Stimulated activated CD8-positive, alpha-beta memory T cell treated with anti-CD3 and anti-CD28 coated beads, Interleukin-4, amount 100 ng/mL, for 48 hours (primary cell): ENCODE data around the gene FANCC.

Source experiments
- DNase-seq: peaks from one replicate; pipeline ENCODE4 v3.0.0-alpha.2; 2020

FANCC gene

DNA sequence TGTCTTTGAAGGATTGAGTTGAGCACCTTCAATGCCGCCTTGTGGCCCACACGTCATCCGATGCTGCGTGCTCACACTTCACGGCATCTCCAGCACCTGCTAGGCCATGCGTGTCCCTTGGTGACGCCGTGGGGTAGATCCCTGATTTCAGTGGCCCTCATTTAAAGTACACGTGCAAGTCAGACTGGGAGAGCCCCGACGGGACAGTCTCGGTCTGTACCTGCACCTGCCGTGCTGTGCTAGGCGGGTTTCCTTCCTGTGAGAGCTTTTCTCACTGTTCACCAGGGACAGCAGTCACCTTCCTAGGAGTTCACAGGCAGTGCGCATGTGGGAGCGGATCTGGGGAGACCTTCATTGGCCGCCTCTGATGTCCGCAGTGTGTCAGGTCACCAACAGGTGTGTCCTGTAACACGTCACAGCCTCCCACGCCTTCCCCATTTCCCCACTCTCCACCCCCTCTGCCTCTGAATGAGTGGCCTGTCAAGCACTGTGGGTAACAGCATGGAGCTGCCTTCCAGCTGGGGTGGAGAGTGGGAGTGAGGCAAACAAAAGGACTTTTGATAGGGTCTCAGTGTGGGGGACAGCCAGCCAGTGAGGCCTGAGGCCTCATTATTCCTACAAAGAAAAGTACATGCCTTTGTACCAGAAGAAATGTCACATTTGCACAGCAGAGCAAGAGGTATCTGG lies 236.4 kb downstream of the FANCC start:
- DNase-seq: no peak

DNA sequence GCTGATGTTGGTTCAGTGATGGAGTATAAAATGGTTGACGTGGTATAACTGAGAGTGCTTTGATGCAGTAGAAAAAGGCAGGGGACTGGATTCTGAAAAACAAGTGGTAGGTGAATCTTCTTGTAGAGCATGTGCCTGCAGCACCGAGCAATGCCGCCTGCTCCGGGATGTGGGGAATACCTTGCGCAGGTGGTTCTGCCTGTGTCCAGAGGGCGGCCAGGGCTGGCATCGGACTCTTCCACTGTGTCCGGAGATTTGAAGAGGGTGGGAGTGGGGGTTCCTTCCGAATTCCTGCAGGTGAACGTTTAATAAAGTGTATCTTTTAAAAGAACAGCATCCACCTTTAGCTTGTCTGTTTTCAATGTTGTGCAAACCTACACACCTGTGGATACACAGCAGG lies 238.0 kb downstream of the FANCC start:
- no peak for DNase-seq

DNA sequence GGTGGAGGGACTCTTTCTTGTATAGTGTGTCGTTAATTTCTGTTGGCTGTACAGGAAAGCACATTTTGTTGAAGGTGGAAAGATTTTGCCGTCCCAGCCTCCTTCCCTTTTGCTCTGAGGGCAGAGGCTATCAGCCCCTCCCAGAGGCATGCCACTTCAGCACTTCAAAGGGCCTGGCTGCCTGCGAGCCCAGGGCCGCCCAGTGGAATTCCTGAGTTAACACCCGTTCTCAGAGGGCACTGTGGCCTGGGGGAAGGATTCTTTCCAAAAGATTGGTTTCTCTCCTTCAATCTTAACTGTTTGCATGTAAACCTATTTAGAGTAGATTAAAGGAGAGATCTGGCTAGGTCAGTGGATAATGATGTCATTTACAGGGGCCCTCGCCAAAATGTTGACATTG lies 238.6 kb downstream of the FANCC start:
- no peak for DNase-seq

- no peak for DNase-seq
Observed at GRCh38 chr9:95078511-95078910, 239.0 kb downstream of the FANCC start.

- DNase-seq: no peak
Observed at GRCh38 chr9:95077766-95078370, 239.6 kb downstream of the FANCC start.

GRCh38 chr9:95077053-95077765 lies 240.3 kb downstream of the FANCC start:
- no peak for DNase-seq

- no peak for DNase-seq
Observed at GRCh38 chr9:95076696-95077052, 240.8 kb downstream of the FANCC start.

GRCh38 chr9:95075700-95076099 lies 241.8 kb downstream of the FANCC start:
- no peak for DNase-seq

DNA sequence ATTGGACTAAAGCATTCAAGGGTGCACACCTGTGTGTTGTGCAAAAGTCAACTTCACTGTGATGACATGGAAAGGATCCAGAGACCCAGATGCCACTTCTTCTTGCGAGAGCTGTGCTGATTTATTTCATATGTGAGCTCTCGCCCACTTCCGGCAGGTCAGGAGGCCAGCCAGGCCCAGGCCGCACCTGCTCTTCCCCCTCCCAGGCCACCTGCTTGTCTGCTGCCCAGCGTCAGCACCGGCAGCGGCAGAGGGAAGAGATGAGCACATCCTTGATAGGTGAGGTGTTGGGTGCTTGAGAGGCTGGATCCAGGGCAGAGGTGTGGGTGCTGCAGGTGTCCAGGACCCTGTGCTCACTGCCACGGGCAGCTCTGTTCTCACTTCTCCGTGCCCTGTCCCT lies 242.9 kb downstream of the FANCC start:
- DNase-seq: no peak

DNA sequence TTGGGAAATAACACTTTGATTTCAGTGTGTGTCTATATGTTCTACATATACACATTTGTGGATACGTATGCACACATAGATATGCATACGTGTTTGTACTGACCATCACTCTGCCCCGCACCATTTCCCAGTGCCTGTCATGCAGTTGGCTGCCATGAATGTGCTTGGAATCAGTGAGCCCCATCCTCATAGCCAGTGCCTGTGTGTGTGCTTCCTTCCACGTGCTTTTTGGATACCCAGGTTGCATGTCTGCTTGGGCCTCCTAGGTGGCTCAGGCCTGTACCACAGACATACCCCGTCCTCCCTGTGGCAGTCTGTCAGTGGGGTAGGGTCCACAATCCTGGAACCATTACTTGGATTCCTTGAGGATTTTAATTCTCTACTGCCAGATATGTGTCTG lies 243.6 kb downstream of the FANCC start:
- DNase-seq: no peak

DNA sequence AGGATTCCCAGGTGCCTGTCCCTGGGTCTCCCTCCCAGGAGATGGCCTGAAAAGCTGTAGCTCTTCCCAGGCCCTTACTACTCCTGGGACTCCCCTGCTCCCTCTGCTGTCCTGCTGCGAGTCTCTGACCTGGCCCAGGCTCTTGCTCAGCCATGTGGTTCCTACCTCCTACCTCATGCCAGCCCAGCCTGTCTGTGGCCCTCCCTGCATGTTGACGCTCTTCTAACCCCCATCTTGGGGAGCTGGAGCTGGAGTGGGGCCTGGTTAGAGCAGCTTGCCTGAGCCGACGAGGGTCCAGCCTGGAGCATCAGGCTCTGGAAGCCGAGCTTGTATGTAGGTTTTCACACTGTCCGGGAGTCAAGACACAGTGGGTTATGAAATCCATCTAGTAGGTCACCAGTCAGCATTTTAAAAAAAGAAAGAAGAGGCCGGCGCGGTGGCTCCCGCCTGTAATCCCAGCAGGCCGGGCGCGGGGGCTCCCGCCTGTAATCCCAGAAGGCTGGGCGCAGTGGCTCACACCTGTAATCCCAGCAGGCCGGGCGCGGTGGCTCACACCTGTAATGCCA lies 244.4 kb downstream of the FANCC start:
- no peak for DNase-seq

GRCh38 chr9:95071925-95072324 lies 245.6 kb downstream of the FANCC start:
- DNase-seq: no peak

GRCh38 chr9:95071450-95071849 lies 246.1 kb downstream of the FANCC start:
- DNase-seq: no peak

DNA sequence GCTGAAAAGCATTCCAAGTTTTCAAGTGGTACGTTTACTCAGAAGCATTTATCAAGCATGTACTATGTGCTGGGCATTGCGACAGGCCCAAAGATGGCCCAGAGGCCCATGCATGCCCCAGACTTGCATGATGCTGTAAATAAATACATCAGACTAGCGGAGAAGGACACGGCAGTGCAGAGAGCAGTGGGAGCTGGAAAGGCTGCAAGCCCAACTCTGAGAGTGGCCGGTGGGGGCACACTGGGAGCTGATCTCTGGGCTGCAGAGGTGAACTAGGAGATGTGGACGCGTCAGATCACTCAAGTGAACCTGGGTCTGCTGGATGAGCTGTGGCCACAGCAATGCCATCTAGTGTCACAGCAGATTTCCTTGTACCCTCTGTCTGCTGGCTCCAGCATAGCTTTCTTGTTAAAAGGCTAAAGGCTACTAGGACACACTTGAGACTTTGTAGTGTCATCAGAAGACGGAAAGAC lies 246.9 kb downstream of the FANCC start:
- DNase-seq: no peak

DNA sequence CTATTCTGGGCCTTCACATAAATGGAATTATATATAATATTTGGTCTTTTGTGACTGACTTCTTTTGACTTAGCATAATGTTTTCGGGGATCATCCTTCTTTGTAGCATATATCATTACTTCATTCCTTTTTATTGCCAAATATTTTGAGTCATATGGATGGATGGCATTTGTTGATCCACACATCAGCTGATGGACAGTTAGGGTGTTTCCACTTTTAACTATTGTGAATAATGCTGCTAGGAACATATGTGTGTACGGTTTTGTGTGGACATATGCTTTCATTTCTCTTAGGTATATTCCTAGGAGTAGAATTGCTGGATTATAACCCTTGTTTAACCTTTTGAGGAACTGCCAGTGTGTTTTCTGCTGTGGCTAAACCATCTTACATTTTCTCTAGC lies 249.6 kb downstream of the FANCC start:
- no peak for DNase-seq

DNA sequence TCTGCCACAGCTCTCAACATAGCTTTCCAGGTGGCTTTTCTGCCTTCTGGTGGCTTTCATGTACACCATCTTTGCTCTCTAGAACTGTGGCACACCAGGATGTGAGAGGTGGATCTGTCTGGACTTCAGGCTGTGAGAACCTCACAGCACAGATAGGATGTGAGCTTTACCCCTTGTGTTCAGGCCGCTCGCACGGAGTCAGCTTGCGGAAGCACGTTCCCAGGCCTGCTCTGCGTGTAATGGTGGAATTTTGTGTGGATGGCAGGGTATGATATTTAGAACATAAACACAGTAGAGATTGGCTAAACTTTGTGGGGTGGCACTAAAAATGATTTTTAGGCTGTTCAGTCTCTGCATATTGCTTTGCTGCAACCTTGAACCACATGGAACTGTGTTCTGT lies 250.5 kb downstream of the FANCC start:
- DNase-seq: no peak

GRCh38 chr9:95065224-95065623 lies 252.3 kb downstream of the FANCC start:
- DNase-seq: no peak

DNA sequence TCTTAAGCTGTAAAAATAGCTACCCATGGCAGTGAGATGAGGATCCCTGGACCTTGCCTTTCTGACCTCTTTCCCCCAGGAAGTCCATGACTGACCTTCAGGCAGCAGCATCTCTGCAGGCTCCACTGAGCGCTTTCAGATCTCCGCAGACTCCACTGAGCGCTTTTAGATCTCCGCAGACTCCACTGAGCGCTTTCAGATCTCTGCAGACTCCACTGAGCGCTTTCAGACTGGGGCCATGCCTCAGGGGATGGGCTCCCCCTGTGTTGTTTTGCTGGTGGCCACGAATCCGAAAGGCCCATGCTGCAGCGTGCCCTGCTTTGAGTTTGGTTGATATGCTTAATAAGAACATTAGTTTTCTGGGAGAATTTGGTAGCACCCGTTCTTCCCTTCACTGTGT lies 254.2 kb downstream of the FANCC start:
- no peak for DNase-seq

GRCh38 chr9:95062596-95063065 lies 254.9 kb downstream of the FANCC start:
- no peak for DNase-seq

DNA sequence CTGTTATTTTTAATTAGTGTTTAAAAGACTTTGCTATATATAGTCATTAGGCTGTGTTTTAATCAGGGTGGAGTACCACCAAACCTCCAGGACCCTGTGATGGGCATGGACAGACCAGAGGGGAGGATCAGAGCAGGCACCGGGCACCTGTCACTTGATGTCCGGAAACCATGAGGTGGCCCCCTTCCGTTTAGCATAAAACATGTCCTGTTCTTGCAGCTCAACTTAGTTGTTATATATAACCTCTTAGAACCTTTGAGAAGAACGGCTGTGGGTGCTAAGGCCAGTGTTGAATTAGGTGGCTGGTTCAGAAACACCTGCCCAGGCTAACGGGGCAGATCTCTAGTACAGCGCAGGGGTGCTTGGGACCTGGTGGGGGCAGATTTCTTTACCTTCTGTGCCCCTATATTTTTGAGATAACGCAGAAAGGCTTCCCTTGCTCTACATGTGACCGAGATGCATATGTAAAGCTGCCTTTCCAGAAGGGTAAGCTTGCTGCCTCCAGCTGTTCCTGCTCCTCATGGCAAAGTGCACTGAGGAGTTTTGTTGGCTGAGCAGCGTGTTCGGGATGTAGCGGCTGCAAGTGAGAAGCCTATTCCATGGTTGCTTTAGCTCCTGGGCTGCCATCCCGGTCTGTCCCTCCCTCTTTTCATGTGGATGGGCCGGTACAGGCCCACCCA lies 255.5 kb downstream of the FANCC start:
- no peak for DNase-seq

- DNase-seq: no peak
Observed at GRCh38 chr9:95060916-95061315, 256.6 kb downstream of the FANCC start.

GRCh38 chr9:95060234-95060633 lies 257.3 kb downstream of the FANCC start:
- no peak for DNase-seq

DNA sequence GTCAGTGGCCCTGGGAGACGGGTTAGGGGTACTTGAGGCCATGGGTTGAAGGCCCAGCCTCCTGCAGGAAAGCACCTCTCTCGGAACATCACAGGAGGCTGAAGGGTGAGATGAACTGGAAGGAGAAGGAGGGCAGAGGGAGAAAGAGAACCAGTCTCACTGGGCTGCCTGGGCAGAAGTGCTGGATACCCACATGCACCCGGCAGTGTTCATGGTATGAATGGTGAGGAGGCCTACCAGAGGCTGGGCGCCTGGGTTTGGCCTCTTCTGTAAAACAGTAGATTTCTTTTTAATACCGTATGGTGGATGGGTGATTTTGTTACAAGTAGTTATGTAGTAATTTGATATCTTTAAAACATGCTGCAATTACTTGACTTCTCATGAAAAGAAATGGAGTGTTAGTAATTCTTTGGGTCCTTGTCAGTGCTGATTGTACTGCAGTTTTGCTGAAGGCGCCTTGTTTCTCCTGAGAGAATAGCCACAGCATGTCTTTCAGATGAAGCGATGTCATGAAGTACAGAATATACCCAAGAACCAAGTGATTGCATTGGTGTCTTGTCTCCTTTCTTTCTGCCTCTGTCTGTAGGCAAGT lies 258.6 kb downstream of the FANCC start:
- no peak for DNase-seq
